HL-60 (cell line): Measurements from ENCODE around the gene GDF7.

Source experiments
- DNase-seq, 2 experiments: peaks; one replicate each; pipeline ENCODE4 v3.0.0-alpha.2; 2010 to 2020; ENCODE audit warnings: low read depth in 1 of 2, low spot score in 1 of 2
- H3K27ac ChIP-seq: fragments of 250-450 bp; sonication (Bioruptor Pico); replicated peaks from 2 replicates; pipeline ENCODE4 v1.5.1; 2020; ENCODE audit warnings: mild to moderate bottlenecking, moderate library complexity
- H3K27me3 ChIP-seq: fragments of 250-450 bp; sonication (Bioruptor Pico); 2 replicates; pipeline ENCODE4 v1.5.1; 2021; ENCODE audit warnings: mild to moderate bottlenecking, moderate library complexity; ENCODE audit not compliant: insufficient read depth, poor library complexity, severe bottlenecking
- H3K4me3 ChIP-seq: replicated peaks from 2 replicates; pipeline ENCODE4 v1.5.1; 2011; ENCODE audit warnings: mild to moderate bottlenecking, control low read depth, low read length; ENCODE audit not compliant: insufficient read depth
- CTCF ChIP-seq: IDR thresholded peaks from one replicate; pipeline ENCODE4 v1.5.1; 2011; ENCODE audit warnings: low read length, control low read depth, inconsistent platforms; ENCODE audit not compliant: insufficient read depth
- GABPA ChIP-seq: IDR thresholded peaks from 2 replicates; pipeline ENCODE4 v1.6.1; 2012; ENCODE audit warnings: low read depth
- POLR2AphosphoS5 ChIP-seq: IDR thresholded peaks from 2 replicates; pipeline ENCODE4 v1.6.1; 2012; ENCODE audit warnings: low read depth
- REST ChIP-seq: IDR thresholded peaks from 2 replicates; pipeline ENCODE4 v1.6.1; 2012; ENCODE audit warnings: low read depth; ENCODE audit not compliant: insufficient replicate concordance
- SPI1 ChIP-seq: IDR thresholded peaks from 2 replicates; pipeline ENCODE4 v1.6.1; 2012; ENCODE audit warnings: low read depth, mild to moderate bottlenecking, borderline replicate concordance

Gene GDF7

GRCh38 chr2:20717641-20718040, 50.7 kb downstream of the GDF7 start:
- no peaks in the 10 kb centered on the region for H3K27me3 ChIP-seq
- TF ChIP-seq REST (no peak), SPI1 (no peak), CTCF (no peak), GABPA (no peak), POLR2AphosphoS5 (no peak)
- no peak overlapping the region for H3K27ac ChIP-seq
- no peak for DNase-seq
- no peak overlapping the region for H3K4me3 ChIP-seq

- TF ChIP-seq CTCF (no peak), GABPA (no peak), SPI1 (no peak), POLR2AphosphoS5 (no peak), REST (no peak)
- DNase-seq, result no peak
- Histone ChIP-seq H3K27ac (no peak overlapping the region), H3K27me3 (no peaks in the 10 kb centered on the region), H3K4me3 (no peak overlapping the region)
Observed at GRCh38 chr2:20722592-20723240, 55.8 kb downstream of the GDF7 start.

- DNase-seq, result no peak
- no peak overlapping the region for H3K4me3 ChIP-seq
- no peak for TF ChIP-seq REST
- TF ChIP-seq GABPA, result no peak
- TF ChIP-seq CTCF, result no peak
- no peak for TF ChIP-seq SPI1
- TF ChIP-seq POLR2AphosphoS5, result no peak
- H3K27me3 ChIP-seq, result no peaks in the 10 kb centered on the region
- no peak overlapping the region for H3K27ac ChIP-seq
Observed at GRCh38 chr2:20723543-20723942, 56.6 kb downstream of the GDF7 start.
